Gastroesophageal sphincter (tissue), 3 donors: ENCODE data around the gene RNF111.

ENCODE experiments used
- EP300 ChIP-seq: sonication (generic); formaldehyde crosslinking; IDR thresholded peaks from one replicate; pipeline ENCODE4 v1.6.1; 2017; ENCODE audit warnings: antibody characterized with exemption, mild to moderate bottlenecking
- POLR2A ChIP-seq, 2 donors: fragments of 450-650 bp; IDR thresholded peaks; one replicate each; pipeline ENCODE4 v1.6.1; 2017; ENCODE audit warnings: antibody characterized with exemption in 2 of 2, mild to moderate bottlenecking in 2 of 2, moderate library complexity in 1 of 2
- POLR2AphosphoS5 ChIP-seq: sonication (generic); formaldehyde crosslinking; IDR thresholded peaks from one replicate; pipeline ENCODE4 v1.6.1; 2017; ENCODE audit warnings: antibody characterized with exemption
- TF ChIP-seq, protein P1 (sequence below), 4 experiments: fragments of 200-600 bp in 2 of 4; fragments of 450-650 bp in 2 of 4; sonication (generic) in 1 of 4; IDR thresholded peaks; one replicate each; pipeline ENCODE4 v1.5.1; 2017 to 2019; ENCODE audit warnings: antibody characterized with exemption in 4 of 4, mild to moderate bottlenecking in 2 of 4, moderate library complexity in 2 of 4

DNA sequence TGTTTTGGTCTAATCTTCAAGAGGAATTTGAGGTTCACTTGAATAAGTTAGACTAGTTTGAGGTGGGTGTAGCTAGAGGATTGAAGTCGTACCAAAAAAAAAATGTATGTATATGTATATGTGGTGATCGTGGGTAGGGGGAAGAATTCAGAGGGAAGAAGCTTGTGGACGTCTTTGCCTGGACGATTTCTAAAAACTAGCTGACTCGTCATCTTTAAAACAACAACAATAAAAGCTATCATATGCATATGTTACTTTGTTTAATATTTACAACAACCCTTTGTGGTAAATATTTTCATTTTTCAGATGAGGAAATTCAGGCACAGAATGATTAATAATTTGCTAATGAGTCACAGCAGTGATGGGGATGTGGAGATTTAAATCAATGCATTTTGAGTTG is 18.1 kb downstream of the RNF111 start:
- TF ChIP-seq POLR2AphosphoS5 = no peak
- no peak for TF ChIP-seq POLR2A (IDR thresholded peaks at IDR 0.05)
- TF ChIP-seq, protein P1, sequence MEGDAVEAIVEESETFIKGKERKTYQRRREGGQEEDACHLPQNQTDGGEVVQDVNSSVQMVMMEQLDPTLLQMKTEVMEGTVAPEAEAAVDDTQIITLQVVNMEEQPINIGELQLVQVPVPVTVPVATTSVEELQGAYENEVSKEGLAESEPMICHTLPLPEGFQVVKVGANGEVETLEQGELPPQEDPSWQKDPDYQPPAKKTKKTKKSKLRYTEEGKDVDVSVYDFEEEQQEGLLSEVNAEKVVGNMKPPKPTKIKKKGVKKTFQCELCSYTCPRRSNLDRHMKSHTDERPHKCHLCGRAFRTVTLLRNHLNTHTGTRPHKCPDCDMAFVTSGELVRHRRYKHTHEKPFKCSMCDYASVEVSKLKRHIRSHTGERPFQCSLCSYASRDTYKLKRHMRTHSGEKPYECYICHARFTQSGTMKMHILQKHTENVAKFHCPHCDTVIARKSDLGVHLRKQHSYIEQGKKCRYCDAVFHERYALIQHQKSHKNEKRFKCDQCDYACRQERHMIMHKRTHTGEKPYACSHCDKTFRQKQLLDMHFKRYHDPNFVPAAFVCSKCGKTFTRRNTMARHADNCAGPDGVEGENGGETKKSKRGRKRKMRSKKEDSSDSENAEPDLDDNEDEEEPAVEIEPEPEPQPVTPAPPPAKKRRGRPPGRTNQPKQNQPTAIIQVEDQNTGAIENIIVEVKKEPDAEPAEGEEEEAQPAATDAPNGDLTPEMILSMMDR (IDR thresholded peaks at IDR 0.05) = no peak
- no peak for TF ChIP-seq EP300
